Germinal center (tissue), 1 donor: Measurements from ENCODE around the gene APBB1IP.
"Not testable (repeated sequence)": the region's sequence is repeated elsewhere in the genome, so short reads cannot be mapped to it uniquely, and the experiment has no call there.

ENCODE experiments used
- DNase-seq: peaks from one replicate; pipeline ENCODE4 v3.0.0; 2012; ENCODE audit warnings: mixed read lengths, low spot score

Gene APBB1IP

DNA sequence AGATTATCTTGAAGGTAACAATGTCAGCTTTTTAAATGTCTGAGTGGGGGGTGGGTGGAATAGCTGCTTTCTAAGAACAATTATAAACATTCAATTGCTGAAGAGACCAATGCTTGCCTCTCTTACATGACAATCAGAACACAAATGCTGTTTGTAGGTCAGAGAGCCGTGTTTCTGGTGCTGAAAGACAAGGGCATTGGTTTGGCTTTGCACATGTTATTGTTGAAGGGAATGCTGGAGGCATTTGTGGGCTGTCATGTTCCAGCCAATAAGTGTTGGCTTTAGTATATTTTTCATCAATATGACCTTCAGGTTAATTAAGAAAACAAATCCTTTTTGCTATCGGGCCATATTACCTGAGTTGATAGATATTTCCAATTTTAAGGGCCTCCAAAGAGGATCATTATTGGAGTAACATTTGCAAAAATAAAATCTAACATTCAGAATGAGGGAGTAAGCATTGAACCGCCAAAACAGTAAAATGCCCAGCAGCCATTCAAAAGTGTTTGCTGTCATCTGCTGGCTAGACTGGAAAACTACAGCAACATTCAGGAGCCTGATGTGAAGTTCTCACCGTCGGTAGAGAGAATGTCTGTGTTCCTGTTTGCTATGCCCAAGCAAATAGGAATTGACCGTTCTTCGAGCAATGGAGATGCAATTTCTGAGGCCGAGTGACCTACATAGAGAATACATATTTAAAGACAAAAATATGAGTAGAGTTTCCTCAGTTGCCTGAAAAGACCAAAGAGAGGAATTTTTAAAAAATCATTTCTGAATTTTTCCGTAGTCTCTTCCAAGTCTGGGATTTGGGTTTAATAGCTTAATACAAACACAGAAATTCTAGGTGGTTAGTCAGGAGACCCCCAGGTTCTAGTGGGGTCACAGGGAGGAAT lies 118.9 kb downstream of the APBB1IP start:
- peak; percentile 66 for DNase-seq

DNA sequence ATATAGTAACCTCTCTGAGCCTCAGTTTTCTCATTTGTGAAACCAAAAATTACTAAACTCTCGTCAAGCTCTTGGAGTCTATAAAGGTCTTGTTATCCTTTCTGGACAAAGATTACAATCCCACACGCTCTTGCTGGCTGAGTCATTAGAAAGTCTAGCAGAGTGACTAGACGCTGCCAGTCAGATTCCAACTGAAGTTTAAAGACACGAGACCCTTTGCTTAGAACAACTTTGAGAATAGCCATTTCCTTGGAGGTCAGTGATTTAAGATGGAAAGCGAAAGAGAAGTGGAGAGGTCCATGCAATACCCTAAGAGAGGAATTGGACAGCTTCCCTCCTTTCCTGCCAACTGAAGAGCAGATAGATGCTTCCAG lies 119.5 kb downstream of the APBB1IP start:
- no peak for DNase-seq

- DNase-seq: no peak
Observed at GRCh38 chr10:26566525-26567350, 128.6 kb downstream of the APBB1IP start.

- no peak for DNase-seq
Observed at GRCh38 chr10:26567351-26567721, 129.2 kb downstream of the APBB1IP start.

DNA sequence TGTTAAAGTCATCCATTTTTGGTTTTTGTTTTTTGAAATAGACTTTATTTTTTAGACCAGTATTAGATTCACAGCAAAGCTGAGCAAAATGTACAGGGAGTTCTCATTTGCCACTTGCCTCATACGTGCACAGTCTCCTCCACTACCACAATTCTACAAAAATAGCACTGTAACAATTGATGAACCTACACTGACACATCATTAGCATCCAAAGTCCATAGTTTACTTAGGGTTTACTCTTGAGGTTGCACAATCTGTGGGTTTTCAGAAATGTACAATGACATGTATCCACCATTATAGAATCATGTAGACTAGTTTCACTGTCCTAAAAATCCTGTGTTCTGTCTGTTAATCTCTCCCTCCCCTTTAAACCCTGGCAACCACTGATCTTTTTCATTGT lies 133.5 kb downstream of the APBB1IP start:
- DNase-seq: no peak

DNA sequence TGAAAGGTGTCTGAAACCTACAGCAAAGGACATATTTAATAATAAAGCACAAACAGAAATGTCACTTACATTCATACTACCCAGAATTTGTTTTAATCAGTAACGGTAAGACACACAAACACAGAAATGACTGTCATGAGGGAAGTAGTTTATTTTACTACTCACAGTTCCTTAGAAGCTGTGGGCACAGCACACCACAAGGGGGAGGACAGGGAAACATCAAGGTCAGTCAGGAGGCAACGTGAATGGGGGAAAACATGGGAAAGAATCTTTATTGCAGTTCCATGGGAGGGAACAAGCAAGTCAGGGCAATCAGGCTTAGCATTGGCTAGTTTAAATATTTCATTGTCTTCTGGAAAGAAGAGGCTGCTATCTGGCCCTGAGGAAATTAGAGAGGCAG lies 135.5 kb downstream of the APBB1IP start:
- DNase-seq: no peak

DNA sequence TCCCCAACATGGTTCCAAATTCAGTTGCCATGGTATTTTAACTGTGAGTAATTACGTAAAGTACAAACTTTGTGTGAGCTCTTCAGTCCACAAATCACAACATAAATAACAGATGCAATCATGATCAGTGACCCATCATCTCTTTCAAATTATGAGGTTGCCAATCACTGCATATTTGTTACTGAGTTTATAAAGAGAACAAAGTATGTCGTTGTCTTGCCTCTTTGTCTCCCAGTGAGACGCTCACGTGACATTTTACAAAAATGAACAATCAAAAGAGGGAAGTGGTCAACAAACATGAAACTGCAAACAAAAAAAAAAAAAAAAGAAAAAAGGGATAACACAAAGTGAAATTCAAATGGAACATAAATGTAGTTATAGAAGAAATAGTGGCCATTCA lies 136.6 kb downstream of the APBB1IP start:
- peak; percentile 56 for DNase-seq

- not testable (repeated sequence) for DNase-seq
Observed at GRCh38 chr10:26578371-26578770, 140.2 kb downstream of the APBB1IP start.

GRCh38 chr10:26579256-26580063 lies 141.3 kb downstream of the APBB1IP start:
- DNase-seq: no peak

DNA sequence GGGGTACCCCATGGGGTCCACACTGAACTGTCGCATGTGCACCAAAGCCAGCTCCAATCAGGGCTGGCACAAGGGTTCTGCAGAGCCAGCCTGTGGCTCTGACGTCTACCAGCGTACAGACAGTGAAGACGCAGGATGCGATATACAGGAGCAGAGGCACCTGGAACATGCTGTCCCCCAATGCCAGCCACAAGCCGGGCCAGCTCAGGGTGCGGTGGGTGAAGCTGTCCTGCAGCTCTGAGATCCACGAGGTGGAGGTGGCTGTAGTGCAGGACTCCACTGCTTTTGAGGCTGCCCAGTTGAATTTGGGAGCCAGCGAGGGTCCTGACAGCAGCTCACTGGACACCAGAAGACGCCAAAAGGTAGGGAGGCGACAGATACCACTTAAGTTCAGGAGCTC lies 148.1 kb downstream of the APBB1IP start:
- DNase-seq: no peak

DNA sequence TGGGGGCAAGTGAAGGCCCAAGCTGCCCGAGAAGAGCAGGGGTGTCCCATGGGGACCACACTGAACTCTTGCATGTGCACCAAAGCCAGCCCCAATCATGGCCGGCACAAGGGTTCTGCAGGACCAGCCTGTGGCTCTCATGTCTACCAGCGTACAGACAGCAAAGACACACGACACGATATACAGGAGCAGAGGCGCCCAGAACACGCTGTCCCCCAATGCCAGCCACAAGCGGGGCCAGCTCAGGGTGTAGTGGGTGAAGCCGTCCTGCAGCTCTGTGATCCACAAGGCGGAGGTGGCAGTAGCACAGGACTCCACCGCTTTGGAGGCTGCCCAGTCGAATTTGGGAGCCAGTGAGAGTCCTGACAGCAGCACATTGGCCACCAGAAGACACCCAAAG lies 150.5 kb downstream of the APBB1IP start:
- DNase-seq: no peak

- not testable (repeated sequence) for DNase-seq
Observed at GRCh38 chr10:26589813-26590212, 151.7 kb downstream of the APBB1IP start.

DNA sequence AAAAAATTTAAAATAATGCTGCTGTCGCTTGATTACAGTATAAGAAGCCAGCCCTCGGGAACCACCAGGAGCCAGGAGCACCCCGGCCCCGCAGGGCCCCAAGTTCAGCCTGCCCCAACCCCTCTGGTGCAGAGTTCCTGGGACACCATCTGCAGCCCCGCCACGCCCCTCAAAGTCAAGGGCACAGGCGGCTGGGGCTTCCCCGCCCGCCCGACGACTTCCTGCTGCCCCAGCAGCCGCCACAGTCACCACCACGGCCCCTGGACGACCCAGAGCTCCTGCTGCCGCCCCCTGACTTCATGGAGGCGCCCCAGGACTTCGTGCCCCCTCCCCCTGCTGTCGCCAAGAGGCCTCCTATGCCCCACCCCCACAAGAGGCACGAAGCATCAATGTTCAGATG lies 155.8 kb downstream of the APBB1IP start:
- DNase-seq: peak; percentile 46

GRCh38 chr10:26603283-26603682 lies 165.1 kb downstream of the APBB1IP start:
- DNase-seq: not testable (repeated sequence)

- DNase-seq: not testable (repeated sequence)
Observed at GRCh38 chr10:26604320-26605093, 166.4 kb downstream of the APBB1IP start.

DNA sequence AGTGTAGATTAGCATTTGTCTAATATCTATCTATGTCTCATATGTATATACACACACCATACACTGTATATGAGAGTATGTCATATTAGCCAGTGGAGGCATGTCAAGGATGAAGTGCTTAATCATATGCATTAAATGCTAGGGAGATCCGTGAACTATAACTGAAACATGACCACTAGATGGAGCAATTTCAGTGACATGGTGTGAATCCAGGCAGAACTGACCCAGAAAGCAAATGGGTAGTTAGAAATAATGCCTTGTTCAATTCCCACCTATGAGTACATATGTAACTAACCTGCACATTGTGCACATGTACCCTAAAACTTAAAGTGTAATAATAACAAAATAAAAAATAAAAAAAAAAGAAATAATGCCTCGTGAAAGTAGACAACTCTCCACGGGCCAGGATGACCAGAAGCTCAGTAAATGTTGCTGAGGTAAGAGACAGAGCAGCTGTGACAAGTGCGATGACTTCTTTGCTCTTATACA lies 168.3 kb downstream of the APBB1IP start:
- peak; percentile 7 for DNase-seq

DNA sequence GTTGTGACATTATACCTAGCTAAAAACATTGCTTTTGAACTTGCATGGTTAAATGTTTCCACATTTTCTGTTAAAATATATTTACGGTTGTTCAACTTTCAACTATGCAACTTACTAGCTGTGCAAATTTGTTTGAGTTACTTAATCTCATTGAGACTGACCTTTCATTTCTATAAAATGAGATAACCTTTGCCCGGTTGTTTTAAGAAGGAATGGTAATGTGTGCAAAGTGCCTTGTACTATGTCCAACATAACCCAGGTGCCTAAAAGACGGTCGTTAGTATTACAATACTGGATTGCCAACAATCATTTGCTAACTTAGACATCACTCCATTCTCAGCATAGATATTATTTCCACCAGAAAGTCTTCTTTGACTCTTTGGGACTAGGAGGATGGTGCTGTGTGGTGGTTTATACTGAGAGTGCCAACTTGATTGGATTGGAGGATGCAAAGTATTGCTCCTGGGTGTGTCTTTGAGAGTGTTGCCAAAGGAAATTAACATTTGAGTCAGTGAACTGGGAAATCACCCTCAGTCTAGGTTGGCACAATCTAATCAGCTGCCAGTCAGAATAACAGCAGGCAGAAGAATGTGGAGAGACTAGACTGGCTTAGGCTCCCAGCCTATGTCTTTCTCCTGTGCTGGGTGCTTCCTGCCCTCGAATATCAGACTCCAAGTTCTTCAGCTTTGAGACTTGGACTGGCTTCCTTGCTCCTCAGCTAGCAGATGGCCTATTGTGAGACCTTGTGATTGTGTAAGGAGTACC lies 174.2 kb downstream of the APBB1IP start:
- DNase-seq: no peak
